Measurements from ENCODE around the gene NT5DC4.

- no peak for TF ChIP-seq EZH2 (IDR thresholded peaks at IDR 0.05; ENCODE audit: borderline replicate concordance, low read length)
- TF ChIP-seq CTCF (IDR thresholded peaks at IDR 0.05; ENCODE audit: low read length): no peak
Measured at GRCh38 chr2:112767693-112768330, 47.0 kb downstream of the NT5DC4 start.

Data from OCI-LY1 (cell line).